ENCODE data around the gene CSNK1D.
A peak's percentile ranks its signal among the peaks of the same experiment; 100 is the strongest.

CSNK1D gene

GRCh38 chr17:82309656-82310570, 36.4 kb upstream of the CSNK1D start:
- DNase-seq = no peak

GRCh38 chr17:82305727-82306300, 32.3 kb upstream of the CSNK1D start:
- no peak for DNase-seq

- DNase-seq = no peak
Measured at GRCh38 chr17:82304826-82305726, 31.6 kb upstream of the CSNK1D start.

- no peak for DNase-seq
Measured at GRCh38 chr17:82303944-82304808, 30.7 kb upstream of the CSNK1D start.

GRCh38 chr17:82302991-82303943, 29.8 kb upstream of the CSNK1D start:
- DNase-seq = no peak

- no peak for DNase-seq
Measured at GRCh38 chr17:82302568-82302963, 29.1 kb upstream of the CSNK1D start.

GRCh38 chr17:82301916-82302567, 28.5 kb upstream of the CSNK1D start:
- peak in 1 of 2 donors; percentile 63 for DNase-seq

- no peak for DNase-seq
Measured at GRCh38 chr17:82301300-82301915, 27.9 kb upstream of the CSNK1D start.

- DNase-seq = peak in 1 of 2 donors; percentile 71
Measured at GRCh38 chr17:82300707-82301270, 27.3 kb upstream of the CSNK1D start.

GRCh38 chr17:82300228-82300627, 26.7 kb upstream of the CSNK1D start:
- no peak for DNase-seq

- DNase-seq = no peak
Measured at GRCh38 chr17:82299452-82299851, 26.0 kb upstream of the CSNK1D start.

- DNase-seq = no peak
Measured at GRCh38 chr17:82298538-82299421, 25.3 kb upstream of the CSNK1D start.

GRCh38 chr17:82297714-82298537, 24.4 kb upstream of the CSNK1D start:
- DNase-seq = peak; percentile 83 to 88

- DNase-seq = peak; percentile 79 to 83
Measured at GRCh38 chr17:82297280-82297713, 23.8 kb upstream of the CSNK1D start.

GRCh38 chr17:82296511-82297279, 23.2 kb upstream of the CSNK1D start:
- no peak for DNase-seq

- DNase-seq = no peak
Measured at GRCh38 chr17:82295472-82295814, 21.9 kb upstream of the CSNK1D start.
